Measurements from ENCODE around the gene BTBD17. TPM values are rescaled to one million over a fixed set of nuclear protein-coding genes. Genes with fewer than 3 reads are reported as not detected.
"Not testable (repeated sequence)": the region's sequence is repeated elsewhere in the genome, so short reads cannot be mapped to it uniquely, and the experiment has no call there.

Gene BTBD17
- polyA plus RNA-seq (2012; ENCODE audit: low read depth, missing spikeins): not detected

DNA sequence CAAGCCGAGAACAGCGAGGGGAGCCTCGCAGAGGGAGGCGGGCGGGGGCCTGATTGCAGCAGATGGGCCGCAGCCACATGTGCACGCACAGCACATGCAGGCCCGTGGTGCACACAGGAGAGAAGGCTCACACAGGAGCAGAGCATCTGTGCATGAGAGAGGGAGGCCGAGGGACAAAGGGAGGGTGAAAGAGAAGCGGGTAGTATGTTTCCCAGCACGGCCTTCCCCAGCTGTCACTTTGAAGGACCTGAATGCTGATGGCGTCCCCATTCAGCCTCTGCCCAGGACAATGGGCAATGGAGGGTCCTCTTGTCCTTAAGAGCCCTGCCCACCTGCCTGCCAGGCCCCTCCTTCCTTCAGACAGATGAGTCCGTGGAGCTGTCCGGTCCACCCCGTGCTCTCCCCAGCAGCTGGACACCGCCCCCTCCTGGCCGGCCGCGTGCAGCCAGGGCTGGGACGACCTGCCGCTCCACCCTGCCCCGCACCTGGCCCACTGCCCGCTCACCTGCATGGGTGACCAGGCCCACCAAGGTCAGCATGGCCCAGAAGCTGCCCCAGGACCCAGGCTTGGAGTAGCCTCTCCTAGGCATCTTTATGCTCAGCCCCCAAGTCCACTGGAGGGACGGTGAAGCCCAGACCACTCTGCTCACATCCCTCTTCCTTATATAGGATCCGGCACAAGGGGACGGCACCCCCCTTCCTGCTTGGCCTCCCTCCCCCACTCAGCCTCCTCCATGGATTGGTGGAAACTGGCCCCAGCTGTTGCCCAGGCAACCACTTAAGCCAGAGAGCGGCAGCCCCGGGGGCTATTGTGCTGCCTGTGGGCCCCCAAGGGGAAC, at the start of gene BTBD17:
Gene BTBD17, minus strand, starts transcription at position 639 of the 839 bp plus-strand sequence. Its CDS starts 49 bp downstream, at position 590.
- no peak for DNase-seq (ENCODE audit: insufficient read length, low spot score)
- FAIRE-seq: no peak

DNA sequence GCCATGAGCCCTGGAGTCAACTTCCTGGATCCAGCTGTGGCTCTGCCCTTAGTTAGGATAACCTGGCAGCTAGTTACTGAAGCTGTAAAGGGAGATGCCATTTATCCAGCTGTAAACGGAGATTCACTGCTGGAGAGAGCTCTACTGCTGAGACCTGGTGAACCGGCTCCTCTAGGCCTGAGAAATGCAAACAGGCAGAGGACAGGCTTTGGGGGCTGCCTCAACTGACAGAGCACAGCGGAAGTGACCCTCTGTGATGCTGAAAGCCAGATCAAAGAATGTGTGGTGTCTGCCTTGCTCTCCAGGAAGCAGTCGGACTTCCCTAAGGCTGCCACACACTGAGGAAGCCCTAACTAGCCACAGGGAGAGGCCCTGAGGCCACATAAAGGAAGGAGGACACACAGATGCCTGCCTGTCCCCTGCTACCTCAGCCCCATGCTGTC, 48.4 kb upstream of the BTBD17 start:
- DNase-seq (ENCODE audit: insufficient read length, low spot score) (no peak), FAIRE-seq (no peak)
- TF ChIP-seq TAF1 (IDR thresholded peaks at IDR 0.05; ENCODE audit: low read depth, low read length) (no peak), SPI1 (IDR thresholded peaks at IDR 0.05; ENCODE audit: low read depth, low read length) (no peak), PAX5 (IDR thresholded peaks at IDR 0.05; ENCODE audit: insufficient read depth, low read length, severe bottlenecking) (no peak), POLR2AphosphoS5 (IDR thresholded peaks at IDR 0.05; ENCODE audit: low read depth, low read length) (no peak), POU2F2 (IDR thresholded peaks at IDR 0.05; ENCODE audit: low read depth, low read length) (no peak), POLR2A (IDR thresholded peaks at IDR 0.05; ENCODE audit: low read depth, low read length) (no peak)

More for the DNA sequence above, at the start of gene BTBD17:
- TF ChIP-seq TAF1 (IDR thresholded peaks at IDR 0.05; ENCODE audit: low read depth, low read length) (no peak), PAX5 (IDR thresholded peaks at IDR 0.05; ENCODE audit: insufficient read depth, low read length, severe bottlenecking) (no peak), POLR2A (IDR thresholded peaks at IDR 0.05; ENCODE audit: low read depth, low read length) (no peak), POU2F2 (IDR thresholded peaks at IDR 0.05; ENCODE audit: low read depth, low read length) (no peak), POLR2AphosphoS5 (IDR thresholded peaks at IDR 0.05; ENCODE audit: low read depth, low read length) (no peak), SPI1 (IDR thresholded peaks at IDR 0.05; ENCODE audit: low read depth, low read length) (no peak)

DNA sequence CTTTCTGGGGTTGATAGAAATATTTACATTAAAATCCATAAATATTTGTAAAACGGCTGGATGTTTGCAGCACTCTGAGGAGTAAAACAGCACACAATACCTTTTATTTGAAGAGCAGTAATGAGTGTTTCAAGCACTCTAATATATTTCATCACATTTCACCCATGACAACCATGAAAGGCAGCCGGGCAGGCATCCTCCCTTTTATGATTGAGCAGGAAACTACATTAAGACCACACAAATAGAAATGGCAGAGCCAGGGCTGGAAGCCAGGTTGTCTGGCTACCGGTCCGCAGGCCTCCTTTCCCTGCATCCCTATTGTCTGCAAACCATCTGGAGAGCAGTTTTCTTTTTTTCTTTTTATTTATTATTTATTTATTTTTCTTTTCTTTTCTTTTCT, 47.1 kb upstream of the BTBD17 start:
- TF ChIP-seq TAF1 (IDR thresholded peaks at IDR 0.05; ENCODE audit: low read depth, low read length): no peak
- TF ChIP-seq POLR2A (IDR thresholded peaks at IDR 0.05; ENCODE audit: low read depth, low read length): no peak
- no peak for TF ChIP-seq SPI1 (IDR thresholded peaks at IDR 0.05; ENCODE audit: low read depth, low read length)
- TF ChIP-seq POLR2AphosphoS5 (IDR thresholded peaks at IDR 0.05; ENCODE audit: low read depth, low read length): no peak
- no peak for TF ChIP-seq PAX5 (IDR thresholded peaks at IDR 0.05; ENCODE audit: insufficient read depth, low read length, severe bottlenecking)
- TF ChIP-seq POU2F2 (IDR thresholded peaks at IDR 0.05; ENCODE audit: low read depth, low read length): no peak
- FAIRE-seq: no peak
- DNase-seq (ENCODE audit: insufficient read length, low spot score): no peak

GRCh38 chr17:74408262-74408661, 46.6 kb upstream of the BTBD17 start:
- no peak for FAIRE-seq
- DNase-seq (ENCODE audit: insufficient read length, low spot score): no peak
- TF ChIP-seq POLR2AphosphoS5 (IDR thresholded peaks at IDR 0.05; ENCODE audit: low read depth, low read length): no peak
- TF ChIP-seq POLR2A (IDR thresholded peaks at IDR 0.05; ENCODE audit: low read depth, low read length): no peak
- no peak for TF ChIP-seq SPI1 (IDR thresholded peaks at IDR 0.05; ENCODE audit: low read depth, low read length)
- TF ChIP-seq PAX5 (IDR thresholded peaks at IDR 0.05; ENCODE audit: insufficient read depth, low read length, severe bottlenecking): no peak
- TF ChIP-seq TAF1 (IDR thresholded peaks at IDR 0.05; ENCODE audit: low read depth, low read length): no peak
- TF ChIP-seq POU2F2 (IDR thresholded peaks at IDR 0.05; ENCODE audit: low read depth, low read length): no peak

GRCh38 chr17:74407384-74407783, 45.7 kb upstream of the BTBD17 start:
- FAIRE-seq (no peak), DNase-seq (ENCODE audit: insufficient read length, low spot score) (no peak)
- TF ChIP-seq PAX5 (IDR thresholded peaks at IDR 0.05; ENCODE audit: insufficient read depth, low read length, severe bottlenecking): no peak
- TF ChIP-seq TAF1 (IDR thresholded peaks at IDR 0.05; ENCODE audit: low read depth, low read length): no peak
- TF ChIP-seq POLR2A (IDR thresholded peaks at IDR 0.05; ENCODE audit: low read depth, low read length): no peak
- no peak for TF ChIP-seq POU2F2 (IDR thresholded peaks at IDR 0.05; ENCODE audit: low read depth, low read length)
- no peak for TF ChIP-seq POLR2AphosphoS5 (IDR thresholded peaks at IDR 0.05; ENCODE audit: low read depth, low read length)
- TF ChIP-seq SPI1 (IDR thresholded peaks at IDR 0.05; ENCODE audit: low read depth, low read length): no peak

GRCh38 chr17:74405311-74405710, 43.6 kb upstream of the BTBD17 start:
- FAIRE-seq; DNase-seq (ENCODE audit: insufficient read length, low spot score): not testable (repeated sequence)

DNA sequence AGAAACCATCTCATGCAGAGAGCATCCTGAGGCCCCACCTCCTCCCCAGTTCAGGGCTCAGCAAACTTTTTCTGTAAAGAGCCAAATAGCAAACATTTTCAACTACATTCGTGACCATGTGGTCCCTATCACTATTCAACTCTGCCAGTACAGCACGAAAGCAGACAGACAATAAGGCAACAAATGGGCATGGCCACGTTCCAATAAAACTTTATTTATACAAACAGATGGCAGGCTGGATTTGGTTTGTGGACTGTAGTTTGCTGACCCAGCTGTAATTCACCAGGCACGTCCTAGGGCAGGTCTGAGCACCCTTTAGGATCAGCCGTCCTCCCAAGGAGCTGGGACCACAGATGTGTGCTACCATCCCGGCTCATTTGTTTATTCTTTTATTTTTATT, 43.1 kb upstream of the BTBD17 start:
- TF ChIP-seq POLR2A (IDR thresholded peaks at IDR 0.05; ENCODE audit: low read depth, low read length): no peak
- no peak for TF ChIP-seq PAX5 (IDR thresholded peaks at IDR 0.05; ENCODE audit: insufficient read depth, low read length, severe bottlenecking)
- FAIRE-seq (no peak), DNase-seq (ENCODE audit: insufficient read length, low spot score) (no peak)

DNA sequence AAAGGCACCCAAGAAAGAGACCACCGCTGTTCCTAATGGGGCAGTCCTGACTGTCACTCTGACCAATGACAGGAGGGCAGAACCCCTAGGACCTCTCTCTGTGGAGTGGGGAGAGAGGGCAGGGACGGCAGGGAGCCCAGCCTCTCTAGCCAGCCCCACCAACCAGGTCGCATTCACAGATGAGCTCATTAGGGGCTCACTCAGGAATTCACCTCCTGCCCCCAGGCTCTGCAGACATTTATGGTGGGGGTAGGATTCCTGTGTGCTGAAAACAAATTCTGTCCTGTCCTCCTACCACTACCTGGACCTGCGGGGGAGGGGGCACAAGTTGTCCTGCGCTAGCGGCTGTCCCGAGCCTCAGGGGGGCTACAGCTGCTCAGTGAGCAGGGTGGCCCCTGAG, 42.5 kb upstream of the BTBD17 start:
- TF ChIP-seq POU2F2 (IDR thresholded peaks at IDR 0.05; ENCODE audit: low read depth, low read length) (no peak), POLR2AphosphoS5 (IDR thresholded peaks at IDR 0.05; ENCODE audit: low read depth, low read length) (no peak), TAF1 (IDR thresholded peaks at IDR 0.05; ENCODE audit: low read depth, low read length) (no peak)
- DNase-seq (ENCODE audit: insufficient read length, low spot score): no peak
- FAIRE-seq: no peak

GRCh38 chr17:74403512-74404137, 42.0 kb upstream of the BTBD17 start:
- FAIRE-seq (no peak), DNase-seq (ENCODE audit: insufficient read length, low spot score) (no peak)
- TF ChIP-seq POLR2AphosphoS5 (IDR thresholded peaks at IDR 0.05; ENCODE audit: low read depth, low read length) (no peak), TAF1 (IDR thresholded peaks at IDR 0.05; ENCODE audit: low read depth, low read length) (no peak), POU2F2 (IDR thresholded peaks at IDR 0.05; ENCODE audit: low read depth, low read length) (no peak), POLR2A (IDR thresholded peaks at IDR 0.05; ENCODE audit: low read depth, low read length) (no peak), SPI1 (IDR thresholded peaks at IDR 0.05; ENCODE audit: low read depth, low read length) (no peak), PAX5 (IDR thresholded peaks at IDR 0.05; ENCODE audit: insufficient read depth, low read length, severe bottlenecking) (no peak)

GRCh38 chr17:74402048-74402447, 40.4 kb upstream of the BTBD17 start:
- FAIRE-seq: no peak
- no peak for DNase-seq (ENCODE audit: insufficient read length, low spot score)
- TF ChIP-seq SPI1 (IDR thresholded peaks at IDR 0.05; ENCODE audit: low read depth, low read length) (no peak), PAX5 (IDR thresholded peaks at IDR 0.05; ENCODE audit: insufficient read depth, low read length, severe bottlenecking) (no peak), POLR2AphosphoS5 (IDR thresholded peaks at IDR 0.05; ENCODE audit: low read depth, low read length) (no peak), POU2F2 (IDR thresholded peaks at IDR 0.05; ENCODE audit: low read depth, low read length) (no peak), TAF1 (IDR thresholded peaks at IDR 0.05; ENCODE audit: low read depth, low read length) (no peak), POLR2A (IDR thresholded peaks at IDR 0.05; ENCODE audit: low read depth, low read length) (no peak)
